HepG2 (cell line): ENCODE results near the gene GAREM1. TPM values are rescaled to one million over a fixed set of nuclear protein-coding genes. Genes with fewer than 3 reads are reported as not detected.
A peak's percentile ranks its signal among the peaks of the same experiment; 100 is the strongest.

Source experiments
- BHLHE40 ChIP-seq: IDR thresholded peaks from 2 replicates; pipeline ENCODE4 v1.6.1; 2011; ENCODE audit warnings: low read length, improper control_type of control experiment
- NR1H2 ChIP-seq: sonication (generic); formaldehyde crosslinking; IDR thresholded peaks from 2 replicates; pipeline ENCODE4 v1.8.1; 2022; ENCODE audit warnings: low read depth, missing genetic modification reagents, borderline replicate concordance
- POLR2A ChIP-seq, 2 experiments: IDR thresholded peaks; 2 replicates each; pipeline ENCODE4 v1.6.1; 2011; ENCODE audit warnings: low read depth in 2 of 2, low read length in 2 of 2, mild to moderate bottlenecking in 1 of 2, moderate library complexity in 1 of 2; ENCODE audit not compliant: insufficient read depth in 1 of 2
- RARA ChIP-seq: IDR thresholded peaks from 2 replicates; pipeline ENCODE4 v1.6.1; 2016; ENCODE audit warnings: missing genetic modification reagents, missing compliant biosample characterization
- RORA ChIP-seq: sonication (generic); formaldehyde crosslinking; IDR thresholded peaks from 2 replicates; pipeline ENCODE4 v1.5.0; 2020; ENCODE audit warnings: mild to moderate bottlenecking, missing genetic modification reagents, moderate library complexity
- RXRB ChIP-seq: IDR thresholded peaks from 2 replicates; pipeline ENCODE4 v1.6.1; 2016; ENCODE audit warnings: borderline replicate concordance, missing genetic modification reagents, missing compliant biosample characterization
- SMAD3 ChIP-seq: sonication (generic); formaldehyde crosslinking; IDR thresholded peaks from 2 replicates; pipeline ENCODE4 v1.4.0; 2020; ENCODE audit warnings: missing genetic modification reagents
- TGIF2 ChIP-seq: IDR thresholded peaks from 2 replicates; pipeline ENCODE4 v1.6.1; 2016; ENCODE audit warnings: control low read depth, missing compliant biosample characterization
- THAP11 ChIP-seq: IDR thresholded peaks from 2 replicates; pipeline ENCODE4 v1.6.1; 2016; ENCODE audit warnings: missing biosample characterization, missing genetic modification reagents
- ZNF652 ChIP-seq: IDR thresholded peaks from 2 replicates; pipeline ENCODE4 v1.6.1; 2016; ENCODE audit warnings: low read depth, borderline replicate concordance
- polyA plus RNA-seq, 8 experiments: library from polyadenylated mRNA; depleted of rRNA in 3 of 8; stranded (reverse) in 7 of 8; unstranded in 1 of 8; fragments of >200 nt; fragmentation: Illumina TruSeq in 4 of 8; extraction: Trizol in 4 of 8; gene quantifications; 2 replicates each; pipeline versions ENCODE4 v1.2.1 to v1.2.3, GENCODE V29; 2011 to 2016; ENCODE audit warnings: low read depth in 4 of 8, missing spikeins in 1 of 8, mixed read lengths in 1 of 8; ENCODE audit not compliant: insufficient read depth in 1 of 8
- total RNA-seq, 5 experiments: library from RNA; depleted of rRNA; stranded (reverse); fragments of >200 nt; fragmentation: Illumina TruSeq; extraction: Trizol; gene quantifications; 2 replicates each; pipeline ENCODE4 v1.2.3, GENCODE V29; 2016; ENCODE audit warnings: low read depth in 1 of 5
- TF ChIP-seq, protein P1 (sequence below), 2 experiments: fragments of 450-650 bp in 1 of 2; sonication (generic) in 1 of 2; formaldehyde crosslinking in 1 of 2; IDR thresholded peaks; 2 replicates each; pipeline versions ENCODE4 v1.6.1 to v1.8.0; 2016 to 2022; ENCODE audit warnings: antibody characterized with exemption in 1 of 2, mild to moderate bottlenecking in 1 of 2, missing genetic modification reagents in 1 of 2
- TF ChIP-seq, protein P2 (sequence below), 2 experiments: sonication (generic) in 1 of 2; formaldehyde crosslinking in 1 of 2; IDR thresholded peaks; 2 replicates each; pipeline versions ENCODE4 v1.6.1 to v1.9.0; 2014 to 2022; ENCODE audit warnings: antibody characterized with exemption in 1 of 2, borderline replicate concordance in 1 of 2, inconsistent platforms in 1 of 2, low read depth in 1 of 2, missing genetic modification reagents in 1 of 2
- TF ChIP-seq, protein P3 (sequence below): sonication (generic); formaldehyde crosslinking; IDR thresholded peaks from 2 replicates; pipeline ENCODE4 v1.4.0; 2020; ENCODE audit warnings: missing genetic modification reagents

GAREM1 gene
- total and polyA plus RNA-seq, 2 of the 13 experiments (the other 11 are each of a cell fraction or from before 2014, with no cell fraction given), result 2.5 to 2.9 TPM

DNA sequence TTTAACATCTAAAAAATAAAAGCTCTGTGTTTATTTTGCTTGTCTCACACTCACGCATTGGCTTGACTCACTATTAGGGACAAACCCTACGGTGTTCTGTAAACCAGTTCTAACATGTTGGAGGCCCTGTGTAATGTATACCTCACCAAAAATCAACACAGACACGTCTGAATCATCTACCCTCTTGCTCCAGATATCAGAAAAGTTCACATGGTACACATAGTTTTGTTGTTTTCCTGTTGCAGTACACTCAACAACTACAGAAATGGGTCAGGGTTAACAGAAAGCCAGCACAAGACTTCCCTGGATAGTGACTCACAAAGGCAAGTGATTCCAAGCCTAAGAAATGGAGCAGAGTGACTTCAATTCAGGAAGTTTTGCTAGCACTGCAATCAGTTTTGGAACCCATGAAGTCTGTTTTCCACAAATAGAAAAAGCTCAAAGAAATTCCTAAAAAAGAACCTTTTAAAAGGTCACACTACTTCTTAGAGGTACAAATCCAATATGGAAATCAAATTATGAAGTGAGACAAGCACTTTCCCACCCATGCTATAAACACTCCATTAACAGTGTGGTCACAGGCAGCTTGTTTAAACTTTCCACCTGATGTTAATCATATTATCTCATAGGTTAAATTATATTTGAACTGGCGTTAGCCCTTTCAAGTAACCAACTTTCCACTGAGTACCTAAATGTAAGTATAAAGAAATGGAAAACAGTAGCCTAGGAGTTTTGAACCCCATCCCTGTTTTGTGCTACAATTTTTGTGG, 87.4 kb downstream of the GAREM1 start (continued):
- TF ChIP-seq, protein P1, sequence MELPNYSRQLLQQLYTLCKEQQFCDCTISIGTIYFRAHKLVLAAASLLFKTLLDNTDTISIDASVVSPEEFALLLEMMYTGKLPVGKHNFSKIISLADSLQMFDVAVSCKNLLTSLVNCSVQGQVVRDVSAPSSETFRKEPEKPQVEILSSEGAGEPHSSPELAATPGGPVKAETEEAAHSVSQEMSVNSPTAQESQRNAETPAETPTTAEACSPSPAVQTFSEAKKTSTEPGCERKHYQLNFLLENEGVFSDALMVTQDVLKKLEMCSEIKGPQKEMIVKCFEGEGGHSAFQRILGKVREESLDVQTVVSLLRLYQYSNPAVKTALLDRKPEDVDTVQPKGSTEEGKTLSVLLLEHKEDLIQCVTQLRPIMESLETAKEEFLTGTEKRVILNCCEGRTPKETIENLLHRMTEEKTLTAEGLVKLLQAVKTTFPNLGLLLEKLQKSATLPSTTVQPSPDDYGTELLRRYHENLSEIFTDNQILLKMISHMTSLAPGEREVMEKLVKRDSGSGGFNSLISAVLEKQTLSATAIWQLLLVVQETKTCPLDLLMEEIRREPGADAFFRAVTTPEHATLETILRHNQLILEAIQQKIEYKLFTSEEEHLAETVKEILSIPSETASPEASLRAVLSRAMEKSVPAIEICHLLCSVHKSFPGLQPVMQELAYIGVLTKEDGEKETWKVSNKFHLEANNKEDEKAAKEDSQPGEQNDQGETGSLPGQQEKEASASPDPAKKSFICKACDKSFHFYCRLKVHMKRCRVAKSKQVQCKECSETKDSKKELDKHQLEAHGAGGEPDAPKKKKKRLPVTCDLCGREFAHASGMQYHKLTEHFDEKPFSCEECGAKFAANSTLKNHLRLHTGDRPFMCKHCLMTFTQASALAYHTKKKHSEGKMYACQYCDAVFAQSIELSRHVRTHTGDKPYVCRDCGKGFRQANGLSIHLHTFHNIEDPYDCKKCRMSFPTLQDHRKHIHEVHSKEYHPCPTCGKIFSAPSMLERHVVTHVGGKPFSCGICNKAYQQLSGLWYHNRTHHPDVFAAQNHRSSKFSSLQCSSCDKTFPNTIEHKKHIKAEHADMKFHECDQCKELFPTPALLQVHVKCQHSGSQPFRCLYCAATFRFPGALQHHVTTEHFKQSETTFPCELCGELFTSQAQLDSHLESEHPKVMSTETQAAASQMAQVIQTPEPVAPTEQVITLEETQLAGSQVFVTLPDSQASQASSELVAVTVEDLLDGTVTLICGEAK (IDR thresholded peaks at IDR 0.05), result no peak
- TF ChIP-seq, protein P1 (CRISPR knock-in tag; IDR thresholded peaks at IDR 0.05), result no peak
- TF ChIP-seq, protein P2, sequence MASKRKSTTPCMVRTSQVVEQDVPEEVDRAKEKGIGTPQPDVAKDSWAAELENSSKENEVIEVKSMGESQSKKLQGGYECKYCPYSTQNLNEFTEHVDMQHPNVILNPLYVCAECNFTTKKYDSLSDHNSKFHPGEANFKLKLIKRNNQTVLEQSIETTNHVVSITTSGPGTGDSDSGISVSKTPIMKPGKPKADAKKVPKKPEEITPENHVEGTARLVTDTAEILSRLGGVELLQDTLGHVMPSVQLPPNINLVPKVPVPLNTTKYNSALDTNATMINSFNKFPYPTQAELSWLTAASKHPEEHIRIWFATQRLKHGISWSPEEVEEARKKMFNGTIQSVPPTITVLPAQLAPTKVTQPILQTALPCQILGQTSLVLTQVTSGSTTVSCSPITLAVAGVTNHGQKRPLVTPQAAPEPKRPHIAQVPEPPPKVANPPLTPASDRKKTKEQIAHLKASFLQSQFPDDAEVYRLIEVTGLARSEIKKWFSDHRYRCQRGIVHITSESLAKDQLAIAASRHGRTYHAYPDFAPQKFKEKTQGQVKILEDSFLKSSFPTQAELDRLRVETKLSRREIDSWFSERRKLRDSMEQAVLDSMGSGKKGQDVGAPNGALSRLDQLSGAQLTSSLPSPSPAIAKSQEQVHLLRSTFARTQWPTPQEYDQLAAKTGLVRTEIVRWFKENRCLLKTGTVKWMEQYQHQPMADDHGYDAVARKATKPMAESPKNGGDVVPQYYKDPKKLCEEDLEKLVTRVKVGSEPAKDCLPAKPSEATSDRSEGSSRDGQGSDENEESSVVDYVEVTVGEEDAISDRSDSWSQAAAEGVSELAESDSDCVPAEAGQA (IDR thresholded peaks at IDR 0.05; ENCODE audit: low read depth), result no peak
- TF ChIP-seq, protein P2 (CRISPR knock-in tag; IDR thresholded peaks at IDR 0.05; ENCODE audit: borderline replicate concordance), result no peak
- peak; percentile 15; the same call in 1 of the 2 replicates for TF ChIP-seq ZNF652 (CRISPR knock-in tag)
- TF ChIP-seq, protein P3, sequence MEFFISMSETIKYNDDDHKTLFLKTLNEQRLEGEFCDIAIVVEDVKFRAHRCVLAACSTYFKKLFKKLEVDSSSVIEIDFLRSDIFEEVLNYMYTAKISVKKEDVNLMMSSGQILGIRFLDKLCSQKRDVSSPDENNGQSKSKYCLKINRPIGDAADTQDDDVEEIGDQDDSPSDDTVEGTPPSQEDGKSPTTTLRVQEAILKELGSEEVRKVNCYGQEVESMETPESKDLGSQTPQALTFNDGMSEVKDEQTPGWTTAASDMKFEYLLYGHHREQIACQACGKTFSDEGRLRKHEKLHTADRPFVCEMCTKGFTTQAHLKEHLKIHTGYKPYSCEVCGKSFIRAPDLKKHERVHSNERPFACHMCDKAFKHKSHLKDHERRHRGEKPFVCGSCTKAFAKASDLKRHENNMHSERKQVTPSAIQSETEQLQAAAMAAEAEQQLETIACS (CRISPR knock-in tag), result no peak
- peak; percentile 89 for TF ChIP-seq RARA
- TF ChIP-seq NR1H2 (CRISPR knock-in tag), result no peak
- TF ChIP-seq RORA (CRISPR knock-in tag), result no peak
- TF ChIP-seq TGIF2 (CRISPR knock-in tag), result no peak
- no peak; the same call in 1 of the 2 replicates for TF ChIP-seq BHLHE40
- no peak for TF ChIP-seq THAP11
- no peak for TF ChIP-seq POLR2A (IDR thresholded peaks at IDR 0.05; ENCODE audit: insufficient read depth in 1 of 2, low read depth in 2 of 2, low read length in 2 of 2)
- peak; percentile 88 for TF ChIP-seq RXRB (CRISPR knock-in tag)
- no peak for TF ChIP-seq SMAD3 (CRISPR knock-in tag)
